Activated T-cell treated with anti-CD3 and anti-CD28 coated beads for 1 hour (primary cell): ENCODE results near the gene DNMT1.

Experiments
- DNase-seq: peaks from one replicate; pipeline ENCODE4 v3.0.0-alpha.2; 2020; ENCODE audit warnings: low read depth

The DNMT1 gene

DNA sequence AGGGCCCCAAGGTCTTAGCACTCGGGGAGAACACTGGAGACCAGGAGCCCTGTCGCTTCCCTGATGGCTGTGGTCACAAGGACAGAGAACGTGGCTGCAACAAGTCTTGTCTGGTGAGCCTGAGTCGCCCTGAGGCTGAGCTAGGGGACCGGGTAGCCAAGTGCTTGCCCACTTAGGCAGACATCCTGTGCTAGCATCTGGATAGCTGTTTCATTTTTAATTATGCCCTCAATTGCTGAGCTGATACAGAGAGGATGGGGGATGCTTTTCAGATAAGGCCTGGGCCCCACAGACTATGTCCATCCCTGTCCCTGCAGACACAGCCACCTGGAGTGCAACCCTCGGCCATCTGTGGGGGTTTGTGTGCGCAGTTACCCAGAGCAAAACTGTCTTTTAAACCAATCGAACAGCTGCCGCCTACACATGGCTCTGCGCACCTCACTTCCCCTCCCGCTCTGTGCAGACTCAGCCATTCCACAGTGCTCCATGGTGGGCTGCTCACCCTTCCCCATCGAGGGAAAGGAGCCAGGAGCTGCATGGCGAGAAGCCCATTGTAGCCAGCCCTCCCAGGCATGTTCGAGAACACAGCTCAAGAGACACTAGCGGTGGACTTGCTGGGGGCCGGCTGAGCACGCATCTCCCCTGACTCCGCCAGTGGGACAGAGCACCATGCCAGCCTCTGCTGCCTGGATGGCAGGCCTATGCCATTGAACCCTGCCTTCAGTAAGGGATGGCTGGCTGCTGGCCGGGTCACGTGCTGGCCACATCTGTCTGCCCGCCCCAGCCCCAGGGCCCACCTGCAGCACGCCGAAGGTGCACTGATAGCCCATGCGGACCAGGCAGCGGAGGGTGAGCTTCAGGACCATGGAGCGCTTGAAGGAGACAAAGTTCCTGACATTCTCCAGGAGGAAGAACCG is 55.6 kb downstream of the DNMT1 start:
- DNase-seq: no peak

DNA sequence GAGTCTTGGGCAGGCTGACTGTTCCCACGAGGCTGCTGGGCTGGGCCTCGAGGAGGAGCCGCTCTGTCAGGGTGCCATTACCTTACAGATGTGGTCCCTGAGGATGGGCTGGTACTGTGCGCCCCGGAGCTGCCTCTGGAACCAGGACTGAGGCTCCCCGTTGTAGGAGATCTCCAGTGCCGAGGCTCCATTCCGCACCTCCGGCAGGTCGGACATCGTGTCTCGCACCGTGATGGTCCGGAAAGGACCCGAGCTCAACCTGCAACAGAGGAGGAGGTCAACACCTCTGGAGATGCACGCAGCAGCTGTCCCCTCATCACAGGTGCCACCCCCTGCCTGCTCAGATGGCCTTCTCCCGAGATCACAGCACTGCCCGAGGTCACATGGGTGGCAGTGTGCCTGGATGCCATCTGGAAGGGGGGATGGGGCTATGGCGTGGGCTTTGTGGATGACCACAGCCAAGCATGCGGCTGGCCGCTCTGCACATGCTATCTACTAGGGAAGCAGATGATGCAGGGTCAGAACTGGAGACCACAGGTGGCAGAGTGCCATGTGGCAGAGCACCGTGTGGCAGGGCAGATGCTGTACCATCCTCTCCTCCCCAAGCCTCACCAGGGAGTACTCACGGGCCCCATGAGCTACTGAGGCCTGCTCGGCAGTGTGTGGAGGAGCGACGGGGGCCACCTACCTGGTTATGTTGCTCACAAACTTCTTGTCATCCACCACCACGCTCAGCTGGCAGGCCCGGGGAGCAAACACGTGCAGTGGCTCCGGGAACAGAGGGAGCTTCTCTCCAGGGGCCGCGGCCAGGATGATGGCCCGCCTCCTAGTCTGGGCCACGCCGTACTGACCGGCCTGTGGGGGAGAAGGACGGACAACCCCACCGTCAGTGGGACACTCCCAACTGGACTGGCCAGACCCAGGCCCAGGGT is 56.7 kb downstream of the DNMT1 start:
- no peak for DNase-seq

DNA sequence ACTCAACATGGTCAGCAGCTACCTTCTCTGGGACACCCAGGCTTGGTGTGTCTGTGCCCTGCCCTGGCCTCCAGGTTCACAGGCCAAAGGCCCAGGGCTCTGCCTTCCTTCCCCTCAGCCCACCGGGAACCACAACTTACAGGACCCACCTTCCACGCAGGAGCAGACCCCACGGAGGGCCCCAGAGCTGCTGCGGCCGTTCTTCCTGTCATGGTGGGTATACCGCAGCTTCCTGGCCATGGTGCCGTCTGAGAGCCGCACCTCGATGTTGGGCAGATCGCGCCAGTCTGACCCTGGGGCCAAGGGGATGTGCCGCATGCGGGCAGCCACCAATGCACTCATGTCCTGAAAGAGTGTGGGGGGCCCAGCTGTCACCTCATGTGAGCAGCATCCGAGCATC is 57.8 kb downstream of the DNMT1 start:
- no peak for DNase-seq

DNA sequence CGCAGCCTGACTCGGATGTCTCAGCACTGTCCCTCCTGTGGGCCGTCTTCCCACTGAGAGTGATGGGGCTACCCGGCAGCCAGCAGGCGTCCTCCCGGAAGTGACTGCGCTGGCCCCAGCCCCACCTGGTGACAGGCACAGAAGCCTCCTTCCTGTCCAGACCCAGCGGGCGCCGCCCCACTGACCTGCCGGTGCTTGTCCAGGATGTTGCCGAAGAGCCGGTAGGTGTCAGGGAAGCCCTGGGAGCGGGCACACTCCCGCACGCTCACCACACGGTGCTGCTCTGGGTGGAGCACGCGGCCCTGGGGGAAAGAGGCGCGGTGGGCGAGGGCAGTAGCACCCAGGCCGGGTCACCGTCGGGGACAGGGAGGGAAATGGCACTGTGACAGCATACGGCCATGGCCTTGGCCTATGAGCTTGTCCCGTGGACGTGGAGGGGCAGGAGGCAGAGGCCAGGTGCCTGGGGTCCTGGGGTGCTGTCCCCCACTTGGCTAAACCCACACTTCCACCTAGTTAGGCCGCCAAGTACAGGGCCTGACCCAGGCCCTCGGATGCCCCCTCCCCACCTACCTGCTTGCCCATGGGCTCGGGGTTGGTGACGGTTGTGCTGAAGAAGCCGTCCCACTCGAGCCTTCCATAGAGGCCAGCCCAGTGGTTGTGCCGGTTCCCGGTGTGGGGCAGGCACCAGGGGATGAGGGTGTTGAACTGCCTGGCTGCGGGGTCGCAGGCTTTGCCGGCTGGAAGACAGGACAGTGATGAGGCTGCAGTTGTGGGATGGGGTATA is 59.0 kb downstream of the DNMT1 start:
- DNase-seq: no peak

DNA sequence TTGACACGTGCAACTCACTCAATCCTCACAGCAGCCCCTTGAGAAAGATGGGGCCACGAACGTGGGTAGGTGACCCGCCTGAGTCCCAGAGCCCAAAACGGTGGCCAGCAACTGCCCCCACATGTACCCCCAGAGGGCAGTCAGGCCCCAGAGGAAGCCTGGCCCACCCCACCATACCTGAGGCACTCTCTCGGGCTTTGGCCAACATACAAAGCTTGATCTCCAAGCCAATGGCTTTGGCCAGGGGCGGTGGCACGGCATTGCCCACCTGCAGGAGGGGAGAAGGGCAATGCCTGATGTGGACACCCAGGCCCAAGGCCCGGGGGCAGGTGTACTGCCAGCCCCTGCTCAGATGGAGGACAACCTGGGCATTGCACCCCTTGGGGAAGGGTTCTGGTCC is 60.7 kb downstream of the DNMT1 start:
- DNase-seq: no peak

DNA sequence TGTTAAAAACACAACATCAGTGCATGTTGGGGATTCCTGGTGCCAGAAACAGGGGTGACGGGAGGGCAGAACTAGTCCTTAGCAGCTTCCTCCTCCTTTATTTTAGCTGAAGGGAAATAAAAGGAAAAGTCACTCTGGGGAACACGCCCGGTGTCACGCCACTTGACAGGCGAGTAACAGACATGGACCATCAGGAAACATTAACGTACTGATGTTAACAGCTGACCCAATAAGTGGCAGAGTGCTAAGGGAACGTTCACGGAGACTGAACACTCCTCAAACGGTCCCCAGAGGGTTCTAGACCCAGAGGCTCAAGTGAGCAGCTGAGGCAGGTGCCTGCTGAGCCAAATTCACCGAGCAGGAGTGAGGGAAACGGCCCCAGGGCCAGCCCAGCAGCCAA is 61.2 kb downstream of the DNMT1 start:
- DNase-seq: no peak

DNA sequence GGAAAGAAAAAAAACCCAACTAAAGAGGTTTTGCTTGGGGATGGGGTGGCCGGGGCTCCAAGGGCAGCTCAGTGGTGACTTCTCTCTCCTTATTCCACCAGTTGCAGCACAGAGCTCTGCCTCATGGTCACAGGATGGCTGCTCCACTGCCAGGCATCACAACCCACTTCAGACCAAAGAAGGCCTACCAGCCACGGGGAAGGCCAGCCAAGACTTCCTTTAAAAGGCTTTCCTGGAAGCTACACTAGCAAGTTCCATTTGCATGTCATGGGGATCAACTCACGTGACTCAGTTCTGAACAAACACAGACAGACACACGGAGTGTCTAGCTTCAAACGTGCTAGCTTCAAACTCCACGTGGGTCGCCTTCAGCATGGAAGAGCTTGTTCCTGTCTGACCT is 61.8 kb downstream of the DNMT1 start:
- no peak for DNase-seq

DNA sequence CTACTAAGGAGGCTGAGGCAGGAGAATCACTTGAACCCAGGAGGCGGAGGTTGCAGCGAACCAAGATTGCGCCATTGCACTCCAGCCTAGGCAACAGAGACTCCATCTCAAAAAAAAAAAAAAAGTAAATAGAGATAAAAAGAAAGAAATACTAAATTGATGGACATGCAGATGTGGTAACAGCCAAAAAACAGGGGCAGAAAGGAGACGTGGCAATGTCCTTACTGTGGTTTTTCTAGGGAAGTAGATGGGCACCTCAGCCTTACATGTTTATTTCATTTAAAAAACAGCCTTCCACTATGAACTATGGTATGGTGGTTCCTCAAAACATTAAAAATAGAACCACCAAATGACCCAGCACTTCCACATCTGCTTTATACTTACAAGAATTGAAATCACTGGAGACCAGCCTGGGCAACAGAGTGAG is 68.5 kb downstream of the DNMT1 start:
- no peak for DNase-seq

DNA sequence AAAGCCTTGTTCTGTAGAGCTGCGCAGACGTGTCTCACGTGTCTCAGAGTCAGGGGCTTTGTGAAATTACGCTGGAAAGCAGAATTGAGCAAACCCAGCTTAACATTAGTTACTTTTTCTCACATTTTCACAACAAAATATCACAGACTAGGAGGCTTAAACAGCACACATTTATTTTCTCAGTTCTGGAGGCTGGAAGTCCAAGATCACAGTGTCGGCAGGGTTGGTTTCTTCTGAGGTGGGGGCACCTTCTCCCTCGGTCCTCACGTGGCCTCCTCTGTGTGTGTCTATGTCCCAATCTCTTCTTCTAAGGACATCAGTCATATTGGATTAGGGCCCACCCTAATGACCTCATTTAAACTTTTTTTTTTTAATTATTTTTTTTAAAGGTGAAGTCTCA is 70.3 kb downstream of the DNMT1 start:
- DNase-seq: no peak

DNA sequence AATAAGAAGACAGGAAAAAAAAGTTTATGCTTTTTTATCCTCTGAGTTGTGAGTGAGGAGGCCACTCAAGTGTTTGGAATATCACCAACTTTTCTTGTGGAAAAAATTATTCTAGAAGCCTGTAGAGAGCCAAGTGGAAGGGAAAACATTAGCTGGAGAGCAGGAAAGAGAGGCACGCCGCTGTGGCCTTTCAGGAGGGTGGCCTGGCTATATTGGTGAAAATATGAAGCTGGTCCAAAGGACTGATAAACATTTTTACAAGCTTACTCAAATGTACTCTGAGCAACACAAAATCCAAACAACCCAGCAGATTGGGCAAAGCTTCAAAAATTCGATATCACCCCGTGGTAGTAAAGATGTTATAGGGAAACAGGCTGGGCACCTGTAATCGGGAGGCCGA is 72.7 kb downstream of the DNMT1 start:
- no peak for DNase-seq

DNA sequence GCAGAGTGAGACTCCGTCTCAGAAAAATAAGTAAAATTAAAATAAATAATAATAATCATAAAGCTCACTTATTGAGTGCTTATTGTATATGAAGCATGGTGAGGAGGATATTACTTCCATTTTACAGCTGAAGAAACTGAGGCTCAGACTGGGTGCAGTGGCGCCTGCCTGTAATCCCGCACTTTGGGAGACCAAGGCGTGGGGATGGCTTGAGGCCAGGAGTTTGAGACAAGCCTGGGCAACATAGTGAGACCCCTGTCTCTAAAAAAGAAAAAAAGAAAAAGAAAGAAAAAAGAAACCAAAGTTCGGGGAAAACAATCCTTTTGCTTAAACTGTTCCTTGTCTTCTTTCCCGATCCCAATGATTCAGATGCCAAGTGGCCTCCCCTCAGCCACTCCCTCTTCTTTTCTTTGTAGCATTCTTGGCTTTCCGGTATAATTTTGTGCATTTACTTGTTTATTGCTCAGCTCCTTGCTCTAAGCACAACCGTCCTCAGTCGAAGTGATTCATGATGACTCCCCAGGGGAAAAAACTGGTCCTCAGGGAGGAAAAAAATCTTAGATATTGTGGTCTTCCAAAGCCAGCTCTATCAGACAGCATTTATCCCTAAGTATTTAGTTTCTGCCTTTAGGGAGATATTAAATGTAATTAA is 74.1 kb downstream of the DNMT1 start:
- DNase-seq: no peak

DNA sequence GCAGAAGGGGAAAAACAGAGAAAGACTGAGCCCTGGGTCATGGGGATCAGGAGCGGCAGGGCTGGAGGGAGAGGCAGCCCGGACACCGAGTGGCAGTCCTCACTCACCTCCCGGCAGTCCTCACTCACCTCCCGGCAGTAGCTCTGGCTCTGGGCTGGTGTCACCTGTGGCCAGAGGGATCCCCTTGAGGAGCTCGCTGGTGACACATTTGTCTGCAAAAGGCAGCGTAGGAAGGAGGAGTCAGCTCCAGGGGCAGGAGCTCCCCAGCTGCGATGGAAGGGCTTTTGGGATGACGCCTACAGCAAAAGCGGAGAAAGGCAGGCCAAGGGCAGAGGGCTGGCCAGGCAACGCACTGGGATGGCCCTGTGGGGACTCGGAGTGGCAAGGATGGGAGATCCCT is 75.8 kb downstream of the DNMT1 start:
- no peak for DNase-seq

DNA sequence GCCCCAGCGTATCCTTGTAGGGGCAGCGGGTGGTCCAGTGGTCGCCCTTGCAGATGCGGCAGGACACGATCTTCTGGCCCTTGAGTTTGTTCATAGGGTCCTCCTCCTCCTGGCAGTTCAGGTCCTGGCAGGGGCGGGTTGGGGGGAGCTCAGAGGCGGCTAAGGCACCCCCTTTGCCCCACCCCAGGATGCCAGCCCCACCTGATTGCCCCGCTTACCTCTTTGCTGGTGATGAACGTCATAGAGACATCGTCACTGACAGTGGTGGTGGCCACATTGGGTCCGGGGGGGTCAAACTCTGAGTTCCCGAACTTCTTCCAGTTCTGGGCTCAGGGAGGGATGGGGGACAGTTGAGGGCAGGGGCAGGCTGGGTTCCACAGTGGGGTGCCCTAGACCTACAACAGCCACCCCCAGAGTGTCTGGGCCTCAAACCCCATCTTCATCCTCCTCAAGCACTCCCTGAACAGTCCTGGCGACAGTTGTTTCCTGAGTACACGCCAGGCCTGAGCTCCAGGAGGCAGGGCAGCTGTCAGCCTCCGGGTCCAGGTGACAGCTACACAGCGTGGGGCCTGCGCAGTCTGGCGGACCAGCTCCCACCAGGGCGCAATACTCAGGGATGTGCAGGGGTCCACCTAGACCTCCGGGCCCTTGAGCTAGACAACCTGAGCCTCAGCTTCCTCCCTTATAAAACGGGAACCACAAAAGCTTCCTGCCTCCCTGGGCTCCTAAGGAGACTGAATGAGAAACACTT is 77.7 kb downstream of the DNMT1 start:
- no peak for DNase-seq

DNA sequence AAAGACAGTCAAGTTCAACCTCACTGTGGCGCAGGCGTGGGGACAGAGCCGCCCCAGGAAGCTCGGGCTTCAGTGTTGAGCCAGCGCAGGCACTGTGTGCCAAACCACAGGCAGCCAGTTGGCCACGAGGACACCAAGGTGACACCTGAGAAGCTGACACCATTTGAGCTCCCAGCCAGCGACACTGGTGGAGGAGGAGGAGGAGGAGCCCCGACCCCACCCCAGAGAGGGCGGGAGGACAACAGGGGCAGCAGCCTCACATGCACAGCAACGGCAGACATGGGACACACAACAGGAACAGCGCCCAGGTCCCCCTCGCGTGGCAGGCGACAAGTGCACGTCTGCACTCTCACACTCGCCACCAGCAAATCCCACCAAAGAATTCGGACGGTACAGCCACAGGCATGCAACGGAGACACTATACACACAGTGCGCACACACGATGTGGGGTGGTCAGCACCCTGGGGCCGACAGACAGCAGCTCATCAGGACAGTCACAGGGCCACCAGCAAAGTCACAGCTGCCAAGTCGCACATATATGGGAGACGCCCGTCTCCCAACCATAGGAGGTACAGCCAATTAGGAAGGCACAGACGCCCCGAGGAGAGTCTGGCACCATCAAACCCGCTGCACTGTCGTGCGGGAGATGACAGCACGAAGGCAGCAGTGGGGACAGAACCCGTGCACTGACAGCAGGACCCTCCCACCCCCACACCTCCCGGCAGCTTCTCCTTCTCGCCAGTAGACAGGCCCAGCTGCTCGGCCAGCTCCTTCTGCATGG is 78.5 kb downstream of the DNMT1 start:
- no peak for DNase-seq

DNA sequence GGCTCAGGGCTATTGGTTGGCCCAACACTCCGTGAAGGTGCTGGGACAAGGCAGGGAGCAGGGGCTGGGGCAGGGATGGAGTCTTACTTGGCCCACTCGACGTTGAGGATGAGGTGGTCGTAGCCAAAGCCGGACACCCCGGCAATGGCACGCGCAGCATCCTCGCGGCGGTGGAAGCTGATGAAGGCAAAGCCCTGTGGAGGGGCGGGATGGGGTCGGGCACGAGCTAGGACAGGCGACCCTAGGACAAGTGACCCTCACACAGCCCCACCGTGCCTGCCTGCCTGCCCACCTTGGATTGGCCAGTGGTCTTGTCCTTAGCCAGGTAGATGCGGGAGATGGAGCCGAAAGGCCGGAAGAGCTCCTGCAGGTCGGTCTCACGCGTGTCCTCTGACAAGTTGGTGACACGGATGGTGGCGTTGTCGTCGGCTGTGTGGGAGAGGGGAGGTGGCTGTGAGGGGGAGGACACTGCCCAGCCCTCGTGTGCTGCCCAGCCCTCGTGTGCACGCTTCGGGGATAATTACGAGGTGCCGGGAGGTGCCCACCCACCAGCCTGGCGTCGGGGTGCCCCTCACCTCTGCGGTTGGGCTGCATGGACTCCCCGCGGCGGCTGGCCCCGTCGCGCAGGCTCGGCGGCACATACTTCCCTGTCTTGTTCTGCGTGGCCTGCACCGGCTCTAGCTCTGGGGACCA is 79.2 kb downstream of the DNMT1 start:
- DNase-seq: no peak

DNA sequence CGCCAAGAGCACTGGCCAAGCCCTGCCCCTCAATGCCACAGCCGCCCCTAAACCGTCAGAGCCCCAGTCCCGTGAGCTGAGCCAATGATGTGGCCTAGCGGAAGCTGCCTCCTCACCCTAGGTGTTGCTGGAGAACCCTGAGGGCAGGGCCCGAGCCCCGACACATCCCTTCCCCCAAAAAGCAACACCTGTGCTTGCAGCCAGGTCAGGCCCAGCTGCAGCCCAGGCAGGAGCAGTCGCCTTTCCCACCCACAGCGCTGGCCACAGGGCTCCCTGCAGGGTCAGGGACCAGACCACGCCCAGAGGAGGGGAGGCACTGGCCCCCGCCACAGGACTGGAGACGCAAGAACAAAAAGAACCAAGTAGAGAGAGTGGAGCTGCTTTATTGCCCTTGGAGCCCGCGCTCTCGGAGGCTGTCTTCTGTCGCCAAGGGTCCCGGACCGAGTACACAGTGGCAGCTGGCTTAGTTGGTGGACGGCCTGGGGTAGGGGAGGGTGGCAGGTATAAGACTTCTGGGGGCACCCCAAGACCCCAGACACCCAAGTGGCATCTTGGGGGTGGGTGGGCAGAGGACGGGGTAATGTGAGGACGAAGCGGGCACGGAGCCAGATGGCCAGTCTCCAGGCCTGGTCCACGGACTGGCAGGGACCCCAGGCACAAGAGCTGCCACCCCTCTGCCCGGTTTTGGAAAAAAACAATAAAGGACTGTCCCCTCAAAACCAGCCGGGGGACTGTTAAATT is 79.9 kb downstream of the DNMT1 start:
- DNase-seq: no peak

DNA sequence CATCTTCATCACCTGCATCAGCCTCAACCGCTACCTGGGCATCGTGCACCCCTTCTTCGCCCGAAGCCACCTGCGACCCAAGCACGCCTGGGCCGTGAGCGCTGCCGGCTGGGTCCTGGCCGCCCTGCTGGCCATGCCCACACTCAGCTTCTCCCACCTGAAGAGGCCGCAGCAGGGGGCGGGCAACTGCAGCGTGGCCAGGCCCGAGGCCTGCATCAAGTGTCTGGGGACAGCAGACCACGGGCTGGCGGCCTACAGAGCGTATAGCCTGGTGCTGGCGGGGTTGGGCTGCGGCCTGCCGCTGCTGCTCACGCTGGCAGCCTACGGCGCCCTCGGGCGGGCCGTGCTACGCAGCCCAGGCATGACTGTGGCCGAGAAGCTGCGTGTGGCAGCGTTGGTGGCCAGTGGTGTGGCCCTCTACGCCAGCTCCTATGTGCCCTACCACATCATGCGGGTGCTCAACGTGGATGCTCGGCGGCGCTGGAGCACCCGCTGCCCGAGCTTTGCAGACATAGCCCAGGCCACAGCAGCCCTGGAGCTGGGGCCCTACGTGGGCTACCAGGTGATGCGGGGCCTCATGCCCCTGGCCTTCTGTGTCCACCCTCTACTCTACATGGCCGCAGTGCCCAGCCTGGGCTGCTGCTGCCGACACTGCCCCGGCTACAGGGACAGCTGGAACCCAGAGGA is 80.6 kb downstream of the DNMT1 start:
- no peak for DNase-seq

DNA sequence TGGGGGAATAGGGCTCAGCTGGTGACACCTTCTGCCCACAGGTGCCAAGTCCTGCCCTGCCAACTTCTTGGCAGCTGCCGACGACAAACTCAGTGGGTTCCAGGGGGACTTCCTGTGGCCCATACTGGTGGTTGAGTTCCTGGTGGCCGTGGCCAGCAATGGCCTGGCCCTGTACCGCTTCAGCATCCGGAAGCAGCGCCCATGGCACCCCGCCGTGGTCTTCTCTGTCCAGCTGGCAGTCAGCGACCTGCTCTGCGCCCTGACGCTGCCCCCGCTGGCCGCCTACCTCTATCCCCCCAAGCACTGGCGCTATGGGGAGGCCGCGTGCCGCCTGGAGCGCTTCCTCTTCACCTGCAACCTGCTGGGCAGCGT is 81.2 kb downstream of the DNMT1 start:
- no peak for DNase-seq
